Effector CD8-positive, alpha-beta T cell (primary cell): ENCODE measurements around the gene ATG9B.
A peak's percentile ranks its signal among the peaks of the same experiment; 100 is the strongest.
"Not testable (repeated sequence)": the region's sequence is repeated elsewhere in the genome, so short reads cannot be mapped to it uniquely, and the experiment has no call there.

Experiments
- DNase-seq: peaks from one replicate; lab custom pipeline; 2025; lab: John Stamatoyannopoulos, UW

Gene ATG9B

DNA sequence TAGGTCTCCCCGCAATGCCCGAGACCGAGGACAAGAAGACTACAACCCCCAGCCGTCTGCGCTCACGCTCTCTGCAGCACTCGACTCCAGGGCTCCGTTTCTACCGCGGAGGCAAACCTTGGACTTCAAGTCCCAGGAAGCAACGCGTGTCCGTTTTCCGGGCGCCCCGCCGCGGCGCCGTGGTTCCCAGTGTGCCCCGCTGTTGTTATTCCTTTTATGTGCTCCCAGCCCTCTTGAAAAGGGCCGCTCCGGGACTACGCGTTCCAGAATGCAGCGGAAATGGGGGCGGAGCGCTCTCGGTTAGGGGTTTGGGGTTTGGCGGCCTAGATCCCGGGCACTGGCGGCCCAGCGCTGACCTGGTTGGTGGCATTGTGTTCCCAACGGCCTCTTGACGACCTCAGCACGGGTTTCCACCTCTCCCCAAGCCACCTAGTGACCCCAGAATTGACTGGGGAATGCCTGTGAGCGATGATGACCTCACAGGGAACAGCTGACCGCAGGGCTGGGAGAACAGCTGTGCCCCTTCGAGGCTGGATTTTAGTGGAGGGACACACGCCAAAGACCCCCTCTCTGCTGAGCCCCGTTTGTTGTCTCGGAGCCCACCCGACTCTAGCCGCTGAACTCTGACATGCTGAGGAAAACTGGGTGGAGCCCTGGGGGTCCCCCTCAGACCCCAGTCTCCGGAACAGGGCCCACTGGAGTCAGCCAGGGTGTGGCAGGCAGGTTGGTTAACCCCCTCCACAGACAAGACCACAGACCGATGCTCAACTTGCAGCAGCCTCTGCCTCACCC is 33.9 kb upstream of the ATG9B start:
- peak; percentile 95 for DNase-seq

GRCh38 chr7:151057506-151057988 is 33.3 kb upstream of the ATG9B start, which contains the start of gene CDK5:
Gene CDK5, minus strand, starts transcription at chr7:151057897. Its CDS starts 49 bp downstream, at chr7:151057848.
- no peak for DNase-seq

DNA sequence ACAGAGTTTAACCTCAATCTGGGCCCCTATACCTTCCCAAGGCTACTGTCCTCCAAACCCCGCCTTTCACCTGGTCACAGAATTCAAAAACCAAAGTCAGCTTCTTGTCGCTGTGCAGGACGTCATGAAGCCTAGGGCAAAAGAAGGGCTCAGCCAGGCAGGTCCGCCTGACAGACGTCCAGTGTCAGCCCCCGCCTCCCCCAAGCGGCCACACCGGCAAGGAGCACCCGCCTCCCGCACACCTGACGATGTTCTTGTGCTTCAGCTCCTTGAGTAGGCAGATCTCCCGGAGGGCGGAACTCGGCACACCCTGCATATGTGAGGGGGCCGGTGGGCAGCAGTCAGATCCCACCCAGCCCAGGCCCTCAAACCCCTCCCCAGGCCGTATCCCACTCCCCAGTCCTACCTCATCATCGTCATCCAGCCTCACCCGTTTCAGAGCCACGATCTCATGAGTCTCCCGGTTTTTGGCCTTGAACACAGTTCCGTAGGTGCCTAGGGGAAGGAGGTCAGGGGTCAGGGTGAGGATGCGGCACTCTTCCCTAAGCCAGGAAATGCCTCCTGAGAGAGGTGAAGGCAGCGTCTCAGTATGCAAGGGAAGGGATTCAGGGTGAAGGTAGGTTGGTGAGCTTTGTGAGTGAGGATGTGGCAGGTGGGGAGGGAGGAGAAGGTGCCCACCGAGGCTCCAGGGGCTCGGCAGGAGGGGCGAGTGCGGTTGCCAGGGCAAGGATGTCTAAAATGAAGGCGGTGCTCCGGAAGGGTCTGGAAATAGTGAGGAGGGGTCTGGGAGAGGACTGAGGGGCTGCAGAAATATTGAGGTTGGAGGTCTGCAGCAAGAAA is 32.6 kb upstream of the ATG9B start:
- no peak for DNase-seq

GRCh38 chr7:151056283-151056665 is 32.0 kb upstream of the ATG9B start:
- DNase-seq: no peak

GRCh38 chr7:151053751-151054150 is 29.5 kb upstream of the ATG9B start:
- no peak for DNase-seq

- DNase-seq: no peak
Observed at GRCh38 chr7:151053096-151053495, 28.8 kb upstream of the ATG9B start.

GRCh38 chr7:151051108-151051507 is 26.8 kb upstream of the ATG9B start:
- DNase-seq: peak; percentile 42

DNA sequence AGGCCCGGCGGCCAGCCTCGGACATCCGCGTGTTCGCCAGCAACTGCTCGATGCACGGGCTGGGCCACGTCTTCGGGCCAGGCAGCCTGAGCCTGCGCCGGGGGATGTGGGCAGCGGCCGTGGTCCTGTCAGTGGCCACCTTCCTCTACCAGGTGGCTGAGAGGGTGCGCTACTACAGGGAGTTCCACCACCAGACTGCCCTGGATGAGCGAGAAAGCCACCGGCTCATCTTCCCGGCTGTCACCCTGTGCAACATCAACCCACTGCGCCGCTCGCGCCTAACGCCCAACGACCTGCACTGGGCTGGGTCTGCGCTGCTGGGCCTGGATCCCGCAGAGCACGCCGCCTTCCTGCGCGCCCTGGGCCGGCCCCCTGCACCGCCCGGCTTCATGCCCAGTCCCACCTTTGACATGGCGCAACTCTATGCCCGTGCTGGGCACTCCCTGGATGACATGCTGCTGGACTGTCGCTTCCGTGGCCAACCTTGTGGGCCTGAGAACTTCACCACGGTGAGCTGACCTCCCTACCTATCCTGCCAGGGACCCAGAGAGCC is 24.7 kb upstream of the ATG9B start:
- DNase-seq: no peak

DNA sequence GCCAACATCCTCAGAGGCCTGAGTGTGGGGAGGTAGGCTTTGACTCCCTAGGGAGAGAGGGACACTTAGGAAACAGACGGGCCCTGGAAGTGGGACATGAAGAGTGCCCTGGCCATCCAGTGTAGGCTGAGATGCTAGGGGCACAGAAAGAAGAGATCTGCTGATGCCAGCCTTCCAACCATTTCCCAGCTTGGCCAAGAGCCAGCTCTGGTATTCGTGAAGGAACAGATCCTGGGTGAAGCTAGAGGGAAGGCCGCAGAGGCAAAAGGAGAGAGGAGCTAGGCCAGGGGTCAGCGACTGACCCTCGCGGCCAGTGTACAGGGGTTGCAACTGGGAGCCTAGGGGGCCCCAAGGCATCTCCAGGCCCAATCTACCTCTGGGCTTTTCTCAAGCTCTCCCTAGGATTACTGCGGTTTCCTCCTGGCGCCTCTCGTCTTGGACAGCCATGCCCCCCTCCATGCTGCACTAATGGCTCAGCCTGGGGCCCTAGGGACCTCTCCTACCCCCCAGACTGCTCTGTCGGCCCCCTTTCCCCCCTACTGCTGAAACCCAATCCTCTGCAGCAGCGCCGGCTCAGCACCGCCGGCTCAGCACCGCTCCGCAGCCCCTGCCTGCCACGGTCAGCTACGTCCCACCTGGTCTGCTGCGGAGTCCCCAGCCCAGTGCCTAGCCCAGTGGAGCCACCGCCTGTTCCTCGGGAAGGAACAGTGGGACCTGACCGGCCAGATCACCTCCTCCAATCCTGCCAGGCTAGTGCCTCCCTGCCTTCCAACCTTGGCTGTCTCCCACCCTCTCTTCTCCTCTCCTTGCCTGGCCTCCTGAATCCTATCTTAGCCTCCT is 23.9 kb upstream of the ATG9B start, which contains the start of gene ASIC3:
ASIC3 (plus strand) TSS at position 556 of the 840 bp plus-strand sequence. CDS start 355 bp downstream, outside the sequence.
- DNase-seq: no peak

- no peak for DNase-seq
Observed at GRCh38 chr7:151046603-151047573, 22.6 kb upstream of the ATG9B start.

GRCh38 chr7:151045967-151046366 is 21.7 kb upstream of the ATG9B start:
- DNase-seq: no peak

GRCh38 chr7:151045262-151045661 is 21.0 kb upstream of the ATG9B start:
- DNase-seq: no peak

DNA sequence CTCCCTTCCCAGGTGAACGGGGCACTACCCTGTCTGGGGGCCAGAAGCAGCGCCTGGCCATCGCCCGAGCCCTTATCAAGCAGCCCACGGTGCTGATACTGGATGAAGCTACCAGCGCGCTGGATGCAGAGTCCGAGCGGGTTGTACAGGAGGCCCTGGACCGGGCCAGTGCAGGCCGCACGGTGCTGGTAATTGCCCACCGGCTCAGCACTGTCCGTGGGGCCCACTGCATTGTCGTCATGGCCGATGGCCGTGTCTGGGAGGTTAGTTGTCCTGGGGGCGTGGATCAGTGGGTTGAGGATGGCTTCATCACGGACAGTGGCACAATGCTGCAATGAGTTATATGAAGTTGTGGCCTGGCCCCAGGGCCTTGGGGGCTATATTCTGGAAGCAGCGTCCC is 19.7 kb upstream of the ATG9B start:
- no peak for DNase-seq

DNA sequence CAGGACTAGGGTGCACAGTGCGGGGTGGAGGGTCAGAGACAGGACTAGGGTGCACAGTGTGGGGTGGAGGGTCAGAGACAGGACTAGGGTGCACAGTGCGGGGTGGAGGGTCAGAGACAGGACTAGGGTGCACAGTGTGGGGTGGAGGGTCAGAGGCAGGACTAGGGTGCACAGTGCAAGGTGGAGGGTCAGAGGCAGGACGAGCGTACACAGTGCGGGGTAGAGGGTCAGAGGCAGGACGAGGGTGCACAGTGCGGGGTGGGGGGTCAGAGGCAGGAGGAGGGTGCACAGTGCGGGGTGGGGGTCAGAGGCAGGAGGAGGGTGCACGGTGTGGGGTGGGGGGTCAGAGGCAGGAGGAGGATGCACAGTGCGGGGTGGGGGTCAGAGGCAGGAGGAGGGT is 19.2 kb upstream of the ATG9B start:
- not testable (repeated sequence) for DNase-seq

DNA sequence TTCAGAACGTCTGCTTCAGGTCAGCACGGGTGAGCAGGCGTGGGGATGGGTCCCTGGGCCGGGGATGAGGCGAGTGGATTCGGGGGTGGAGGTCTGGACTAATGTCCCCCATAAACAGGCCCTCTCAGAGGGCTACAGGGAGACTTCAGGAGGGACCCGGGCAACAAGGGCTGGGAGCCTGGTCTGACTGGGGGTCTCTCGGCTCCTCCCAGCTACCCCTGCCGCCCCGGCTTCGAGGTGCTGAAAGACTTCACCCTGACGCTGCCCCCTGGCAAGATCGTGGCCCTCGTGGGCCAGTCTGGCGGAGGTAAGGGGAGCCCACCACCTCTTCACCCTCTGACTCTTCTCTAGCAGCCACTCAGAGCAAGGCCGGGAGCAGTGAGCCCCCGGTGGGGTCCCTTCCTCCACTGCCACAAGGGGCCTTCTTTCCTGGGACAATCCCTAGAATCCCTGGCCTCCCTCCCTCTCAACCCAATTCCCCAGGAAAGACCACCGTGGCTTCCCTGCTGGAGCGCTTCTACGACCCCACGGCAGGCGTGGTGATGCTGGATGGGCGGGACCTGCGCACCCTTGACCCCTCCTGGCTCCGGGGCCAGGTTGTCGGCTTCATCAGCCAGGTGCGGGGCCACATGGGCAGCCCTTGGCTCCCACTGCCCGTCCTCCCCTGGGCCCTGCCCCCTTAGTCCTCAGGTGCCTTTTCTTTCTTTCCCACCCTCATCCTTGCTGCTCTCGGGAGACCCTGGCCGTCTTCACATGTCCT is 16.5 kb upstream of the ATG9B start:
- DNase-seq: no peak

GRCh38 chr7:151039850-151040548 is 15.7 kb upstream of the ATG9B start:
- no peak for DNase-seq

- DNase-seq: no peak
Observed at GRCh38 chr7:151038951-151039849, 14.9 kb upstream of the ATG9B start.

DNA sequence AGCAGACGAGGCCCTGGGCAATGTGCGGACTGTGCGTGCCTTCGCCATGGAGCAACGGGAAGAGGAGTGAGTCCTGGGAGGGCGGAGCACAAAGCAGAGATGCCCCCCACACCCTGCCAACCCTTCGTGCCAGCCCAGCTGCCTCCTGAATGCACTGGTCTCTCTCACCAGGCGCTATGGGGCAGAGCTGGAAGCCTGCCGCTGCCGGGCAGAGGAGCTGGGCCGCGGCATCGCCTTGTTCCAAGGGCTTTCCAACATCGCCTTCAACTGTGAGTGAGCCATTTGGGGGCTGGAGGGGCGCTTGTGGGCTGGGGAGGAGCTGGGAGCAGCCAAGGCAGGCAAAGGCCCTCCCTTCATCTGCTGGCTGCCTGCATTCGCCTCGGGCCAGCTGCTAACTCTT is 11.6 kb upstream of the ATG9B start:
- DNase-seq: no peak
